AG04450 (cell line): ENCODE results near the gene CFL1. TPM values are rescaled to one million over a fixed set of nuclear protein-coding genes. Genes with fewer than 3 reads are reported as not detected.

ENCODE experiments used
- CTCF ChIA-PET: fragments of 300-600, 350-600 bp; formaldehyde crosslinking; extraction: SDS; loops from one replicate; lab custom pipeline; 2022; ENCODE audit warnings: antibody characterized with exemption, inconsistent platforms; lab: Charles Lee
- POLR2A ChIA-PET: fragments of 350-600 bp; formaldehyde crosslinking; extraction: SDS; loops from one replicate; lab custom pipeline; 2021; ENCODE audit warnings: antibody characterized with exemption, inconsistent platforms; lab: Yijun Ruan, JAX
- DNase-seq: peaks from one replicate; pipeline ENCODE4 v3.0.0-alpha.2; 2011; ENCODE audit warnings: low read depth, low spot score
- H3K27ac ChIP-seq: one replicate; pipeline ENCODE4 v1.5.1; 2012; ENCODE audit warnings: low read depth, low read length, control low read depth
- H3K27me3 ChIP-seq: one replicate; pipeline ENCODE4 v1.6.0; 2012; ENCODE audit warnings: low read length; ENCODE audit not compliant: control insufficient read depth, insufficient read depth
- H3K4me3 ChIP-seq: 2 replicates; pipeline ENCODE4 v1.5.1; 2011; ENCODE audit warnings: mild to moderate bottlenecking, low read depth, low read length, control low read depth
- H3K9me3 ChIP-seq: 2 replicates; pipeline ENCODE4 v1.5.1; 2012; ENCODE audit warnings: low read length; ENCODE audit not compliant: control insufficient read depth, insufficient read depth
- polyA plus RNA-seq: library from polyadenylated mRNA; depleted of rRNA; stranded (reverse); fragments of >200 nt; gene quantifications from 2 replicates; pipeline ENCODE4 v1.2.3, GENCODE V29; 2011
- TF ChIP-seq, protein P1 (sequence below): IDR thresholded peaks from 2 replicates; pipeline ENCODE4 v1.5.1; 2011; ENCODE audit warnings: low read depth, low read length, control low read depth, inconsistent platforms

Gene CFL1
- polyA plus RNA-seq, 1 experiment, result 1,553 TPM

DNA sequence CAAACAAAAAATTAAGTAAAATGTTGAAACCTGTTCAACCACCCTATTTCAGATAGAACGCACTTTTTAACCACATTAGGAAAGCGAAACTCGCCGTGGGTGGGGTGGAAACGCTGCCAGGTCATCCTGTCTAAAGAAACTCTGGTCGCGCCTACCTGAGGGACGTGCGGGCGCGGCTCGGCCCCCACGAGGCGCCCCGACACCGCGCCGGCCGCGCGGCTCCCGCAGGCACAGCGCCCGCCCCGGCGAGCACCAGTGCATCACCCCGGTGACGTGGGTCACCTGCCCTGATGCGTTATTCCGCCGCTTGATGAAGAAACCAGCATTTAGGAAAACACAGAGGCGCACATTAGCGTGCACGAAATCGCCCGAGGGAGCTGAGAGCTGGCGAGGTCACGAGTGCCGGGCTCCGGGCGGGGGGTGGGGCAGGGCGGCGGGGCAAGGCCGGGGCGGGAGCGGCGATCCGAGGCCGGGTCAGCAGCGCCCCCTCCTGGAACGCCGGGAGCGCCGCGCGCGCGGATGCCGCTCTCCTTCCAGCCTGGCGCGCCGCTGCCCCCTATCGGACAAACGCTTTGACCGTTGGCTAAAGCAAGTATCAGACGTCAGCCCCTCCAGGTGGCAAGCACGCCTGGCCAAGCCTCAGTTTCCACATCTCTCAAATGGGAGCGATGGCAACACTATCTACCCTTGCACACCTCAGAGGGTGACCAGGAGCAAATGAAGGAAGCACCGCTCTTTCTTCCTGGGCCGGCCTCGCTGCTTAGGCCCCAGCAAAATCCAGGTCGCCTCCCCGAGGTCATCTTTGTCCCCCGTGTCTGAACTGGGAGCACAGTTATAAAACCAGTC lies 39.9 kb downstream of the CFL1 start:
- peak overlapping the region; percentile 77 for H3K4me3 ChIP-seq
- CTCF ChIA-PET, result interaction anchor here (0.5 to 4.9 kb wide), 38 partner anchors 9 to 342 kb away, joined by 3 to 59 read pairs (median 4); partner anchors contain the start of genes AP5B1, KAT5, PCNX3 and RNASEH2C
- TF ChIP-seq, protein P1, sequence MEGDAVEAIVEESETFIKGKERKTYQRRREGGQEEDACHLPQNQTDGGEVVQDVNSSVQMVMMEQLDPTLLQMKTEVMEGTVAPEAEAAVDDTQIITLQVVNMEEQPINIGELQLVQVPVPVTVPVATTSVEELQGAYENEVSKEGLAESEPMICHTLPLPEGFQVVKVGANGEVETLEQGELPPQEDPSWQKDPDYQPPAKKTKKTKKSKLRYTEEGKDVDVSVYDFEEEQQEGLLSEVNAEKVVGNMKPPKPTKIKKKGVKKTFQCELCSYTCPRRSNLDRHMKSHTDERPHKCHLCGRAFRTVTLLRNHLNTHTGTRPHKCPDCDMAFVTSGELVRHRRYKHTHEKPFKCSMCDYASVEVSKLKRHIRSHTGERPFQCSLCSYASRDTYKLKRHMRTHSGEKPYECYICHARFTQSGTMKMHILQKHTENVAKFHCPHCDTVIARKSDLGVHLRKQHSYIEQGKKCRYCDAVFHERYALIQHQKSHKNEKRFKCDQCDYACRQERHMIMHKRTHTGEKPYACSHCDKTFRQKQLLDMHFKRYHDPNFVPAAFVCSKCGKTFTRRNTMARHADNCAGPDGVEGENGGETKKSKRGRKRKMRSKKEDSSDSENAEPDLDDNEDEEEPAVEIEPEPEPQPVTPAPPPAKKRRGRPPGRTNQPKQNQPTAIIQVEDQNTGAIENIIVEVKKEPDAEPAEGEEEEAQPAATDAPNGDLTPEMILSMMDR, result peak; percentile 93
- POLR2A ChIA-PET, result interaction anchor here (0.9 to 1.6 kb wide), 2 partner anchors 38 to 107 kb away, joined by 3 to 4 read pairs; no protein-coding TSS in a partner anchor
- DNase-seq, result peak; percentile 55
- peaks cover 14% of the 10 kb centered on the region for H3K27me3 ChIP-seq
- no peaks in the 10 kb centered on the region for H3K9me3 ChIP-seq
- H3K27ac ChIP-seq, result no peak overlapping the region

DNA sequence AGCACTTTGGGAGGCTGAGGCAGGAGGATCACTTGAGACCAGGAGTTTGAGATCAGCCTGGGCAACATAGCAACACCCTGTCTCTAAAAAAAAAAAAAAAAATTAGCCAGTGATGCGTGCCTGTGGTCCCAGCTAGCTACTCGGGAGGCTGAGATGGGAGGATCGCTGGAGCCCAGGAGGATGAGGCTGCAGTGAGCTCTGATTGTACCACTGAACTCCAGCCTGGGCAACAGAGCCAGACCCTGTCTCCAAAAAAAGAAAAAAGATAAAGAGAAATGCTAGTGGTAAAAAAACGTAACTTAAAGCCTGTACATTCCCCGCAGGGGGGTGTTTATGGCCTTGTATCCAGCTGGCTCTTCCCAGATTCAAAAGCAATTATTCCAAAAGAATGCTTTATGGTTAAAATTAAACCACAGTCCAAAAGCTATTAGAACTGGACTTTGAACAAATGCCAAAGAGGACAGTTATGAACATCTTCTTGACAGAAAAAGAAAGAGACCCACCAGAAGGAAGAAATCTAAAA lies 40.6 kb downstream of the CFL1 start:
- TF ChIP-seq, protein P1, result no peak
- CTCF ChIA-PET, result interaction anchor here (0.5 to 4.9 kb wide), 29 partner anchors 10 to 343 kb away, joined by 3 to 59 read pairs (median 5); partner anchors contain the start of genes AP5B1, KAT5 and RNASEH2C
- peaks cover 20% of the 10 kb centered on the region for H3K27me3 ChIP-seq
- H3K4me3 ChIP-seq, result peak overlapping the region; percentile 77
- POLR2A ChIA-PET, result interaction anchor here (0.9 to 1.6 kb wide), 2 partner anchors 37 to 106 kb away, joined by 3 to 4 read pairs; no protein-coding TSS in a partner anchor
- H3K9me3 ChIP-seq, result no peaks in the 10 kb centered on the region
- DNase-seq, result no peak
- H3K27ac ChIP-seq, result no peak overlapping the region

DNA sequence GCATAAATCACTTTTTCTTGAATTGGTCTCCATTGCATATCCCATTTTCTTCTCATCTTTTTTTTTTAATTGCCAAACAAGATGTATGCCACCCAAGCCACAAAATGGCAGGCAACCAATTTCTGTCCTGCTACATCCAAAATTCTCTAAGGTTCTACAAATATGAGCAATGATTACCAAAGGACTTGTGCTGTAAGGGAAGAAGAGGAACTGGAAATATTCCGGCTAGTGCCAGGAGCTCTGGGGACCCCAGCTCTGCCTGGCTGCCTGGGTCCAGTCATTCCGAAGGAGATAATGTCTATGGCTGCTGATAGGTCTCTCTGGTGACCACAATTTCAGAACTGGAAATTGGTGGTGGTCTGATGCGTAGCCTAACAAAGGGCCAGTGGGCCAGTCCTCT lies 41.3 kb downstream of the CFL1 start:
- TF ChIP-seq, protein P1, result no peak
- H3K27ac ChIP-seq, result no peak overlapping the region
- H3K4me3 ChIP-seq, result no peak overlapping the region
- DNase-seq, result no peak
- H3K27me3 ChIP-seq, result peaks cover 27% of the 10 kb centered on the region
- ChIA-PET CTCF (interaction anchor here (0.8 to 4.9 kb wide), 9 partner anchors 11 to 212 kb away, joined by 3 to 59 read pairs (median 5); partner anchors contain the start of genes AP5B1 and KAT5), POLR2A (interaction anchor here (1.6 kb wide), 1 partner anchor 105 kb away, joined by 4 read pairs; no protein-coding TSS in a partner anchor)
- no peaks in the 10 kb centered on the region for H3K9me3 ChIP-seq

DNA sequence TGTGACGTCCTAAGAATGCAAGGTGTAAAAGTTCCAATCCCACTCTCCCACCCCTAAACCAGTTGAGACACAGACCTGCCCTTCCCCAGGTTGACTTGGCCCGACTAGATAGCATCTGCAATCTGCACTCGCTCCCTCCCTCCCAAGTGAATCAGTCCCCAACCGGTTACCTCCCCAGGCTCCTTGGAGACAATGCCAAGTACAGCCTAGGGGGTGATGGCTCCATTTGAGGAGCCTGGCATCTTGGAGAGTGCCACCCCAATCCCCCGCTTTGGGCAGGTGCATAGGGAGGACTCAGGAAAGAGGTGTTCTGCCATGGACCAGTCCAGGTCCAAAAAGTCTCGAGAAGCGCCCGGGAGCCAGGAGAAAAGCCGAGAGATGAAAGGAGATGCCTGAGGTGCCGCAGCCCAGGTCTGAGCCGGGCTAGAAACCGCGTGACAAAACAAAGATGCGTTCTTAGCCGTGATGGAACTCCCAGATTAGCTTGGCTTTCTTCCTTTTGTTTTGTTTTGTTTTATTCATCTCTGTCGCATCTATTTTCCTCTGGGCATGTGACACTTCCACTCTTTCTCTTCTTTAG lies 42.9 kb downstream of the CFL1 start:
- POLR2A ChIA-PET, result no interaction called here
- Histone ChIP-seq H3K27ac (no peak overlapping the region), H3K9me3 (no peaks in the 10 kb centered on the region; the same call in 1 of the 2 replicates), H3K4me3 (no peak overlapping the region), H3K27me3 (peaks cover 23% of the 10 kb centered on the region)
- DNase-seq, result no peak
- TF ChIP-seq, protein P1, result no peak
- CTCF ChIA-PET, result interaction anchor here (4.2 to 4.9 kb wide), 2 partner anchors 35 to 104 kb away, joined by 22 to 59 read pairs; partner anchors contain the start of genes AP5B1 and KAT5
